ENCODE measurements around the gene AGBL5. TPM values are rescaled to one million over a fixed set of nuclear protein-coding genes. Genes with fewer than 3 reads are reported as not detected.
A peak's percentile ranks its signal among the peaks of the same experiment; 100 is the strongest.

The AGBL5 gene
- total and polyA plus RNA-seq, 2 of the 13 experiments (the other 11 are each of a cell fraction or from before 2014, with no cell fraction given): 55.9 to 73.3 TPM

DNA sequence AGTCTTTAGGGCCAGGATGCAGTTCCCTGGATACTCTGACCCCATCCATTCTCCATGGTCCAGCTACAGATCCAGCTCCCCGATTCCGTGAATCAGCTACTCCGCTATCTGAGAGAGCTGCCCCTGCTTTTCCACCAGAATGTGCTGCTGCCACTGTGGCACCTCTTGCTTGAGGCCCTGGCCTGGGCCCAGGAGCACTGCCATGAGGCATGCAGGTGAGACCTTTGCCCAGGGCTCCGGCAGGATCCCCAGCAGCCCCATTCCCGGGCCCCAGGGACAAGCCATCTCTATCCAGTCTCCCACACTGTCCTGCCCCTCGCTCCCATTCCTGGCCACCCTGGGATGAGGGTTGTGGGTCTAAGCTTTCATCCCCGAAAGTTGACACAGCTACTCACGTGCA lies 11.2 kb upstream of the AGBL5 start:
- no peaks in the 10 kb centered on the region for H3K9me3 ChIP-seq (ENCODE audit: low read length)
- WGBS (ENCODE audit: low lambda C conversion rate): 89% methylated on average over 8 of the region's 8 CpGs
- no peak overlapping the region for H2AFZ ChIP-seq (ENCODE audit: low read length)
- no peak overlapping the region for H3K4me2 ChIP-seq (ENCODE audit: low read depth, low read length)
- ATAC-seq (peak; percentile 17), DNase-seq (ENCODE audit: low spot score) (no peak), FAIRE-seq (no peak)
- H3K4me3 ChIP-seq (replicated peaks in 1 of 3; ENCODE audit: insufficient read depth in 1 of 3, low read depth in 2 of 3, low read length in 3 of 3): no peak overlapping the region
- H3K27ac ChIP-seq (ENCODE audit: extremely low read length, insufficient read depth, low read length): no peak overlapping the region
- in situ Hi-C loops (cut with HindIII; ENCODE audit: extremely low pct_ligation_motif_present, low pct_unique_long_range_greater_than_20kb) (no loop called here), intact Hi-C loops (cut with micrococcal nuclease; ENCODE audit: unreplicated experiment) (no loop called here)
- peaks cover 62 to 74% of the 10 kb centered on the region in 2 experiments for H3K36me3 ChIP-seq (replicated peaks in 1 of 2; ENCODE audit: control insufficient read depth in 1 of 2, insufficient read depth in 2 of 2, low read length in 2 of 2)
- POLR2A ChIA-PET: interaction anchor here (4.2 kb wide), 1 partner anchor 10 kb away, joined by 28 read pairs; the partner anchor contains the start of gene AGBL5
- peaks cover 10% of the 10 kb centered on the region for H3K79me2 ChIP-seq (ENCODE audit: insufficient read depth, low read length)
- TF ChIP-seq, protein P1, sequence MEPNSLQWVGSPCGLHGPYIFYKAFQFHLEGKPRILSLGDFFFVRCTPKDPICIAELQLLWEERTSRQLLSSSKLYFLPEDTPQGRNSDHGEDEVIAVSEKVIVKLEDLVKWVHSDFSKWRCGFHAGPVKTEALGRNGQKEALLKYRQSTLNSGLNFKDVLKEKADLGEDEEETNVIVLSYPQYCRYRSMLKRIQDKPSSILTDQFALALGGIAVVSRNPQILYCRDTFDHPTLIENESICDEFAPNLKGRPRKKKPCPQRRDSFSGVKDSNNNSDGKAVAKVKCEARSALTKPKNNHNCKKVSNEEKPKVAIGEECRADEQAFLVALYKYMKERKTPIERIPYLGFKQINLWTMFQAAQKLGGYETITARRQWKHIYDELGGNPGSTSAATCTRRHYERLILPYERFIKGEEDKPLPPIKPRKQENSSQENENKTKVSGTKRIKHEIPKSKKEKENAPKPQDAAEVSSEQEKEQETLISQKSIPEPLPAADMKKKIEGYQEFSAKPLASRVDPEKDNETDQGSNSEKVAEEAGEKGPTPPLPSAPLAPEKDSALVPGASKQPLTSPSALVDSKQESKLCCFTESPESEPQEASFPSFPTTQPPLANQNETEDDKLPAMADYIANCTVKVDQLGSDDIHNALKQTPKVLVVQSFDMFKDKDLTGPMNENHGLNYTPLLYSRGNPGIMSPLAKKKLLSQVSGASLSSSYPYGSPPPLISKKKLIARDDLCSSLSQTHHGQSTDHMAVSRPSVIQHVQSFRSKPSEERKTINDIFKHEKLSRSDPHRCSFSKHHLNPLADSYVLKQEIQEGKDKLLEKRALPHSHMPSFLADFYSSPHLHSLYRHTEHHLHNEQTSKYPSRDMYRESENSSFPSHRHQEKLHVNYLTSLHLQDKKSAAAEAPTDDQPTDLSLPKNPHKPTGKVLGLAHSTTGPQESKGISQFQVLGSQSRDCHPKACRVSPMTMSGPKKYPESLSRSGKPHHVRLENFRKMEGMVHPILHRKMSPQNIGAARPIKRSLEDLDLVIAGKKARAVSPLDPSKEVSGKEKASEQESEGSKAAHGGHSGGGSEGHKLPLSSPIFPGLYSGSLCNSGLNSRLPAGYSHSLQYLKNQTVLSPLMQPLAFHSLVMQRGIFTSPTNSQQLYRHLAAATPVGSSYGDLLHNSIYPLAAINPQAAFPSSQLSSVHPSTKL (CRISPR knock-in tag; IDR thresholded peaks at IDR 0.05): no peak
- TF ChIP-seq, protein P2, sequence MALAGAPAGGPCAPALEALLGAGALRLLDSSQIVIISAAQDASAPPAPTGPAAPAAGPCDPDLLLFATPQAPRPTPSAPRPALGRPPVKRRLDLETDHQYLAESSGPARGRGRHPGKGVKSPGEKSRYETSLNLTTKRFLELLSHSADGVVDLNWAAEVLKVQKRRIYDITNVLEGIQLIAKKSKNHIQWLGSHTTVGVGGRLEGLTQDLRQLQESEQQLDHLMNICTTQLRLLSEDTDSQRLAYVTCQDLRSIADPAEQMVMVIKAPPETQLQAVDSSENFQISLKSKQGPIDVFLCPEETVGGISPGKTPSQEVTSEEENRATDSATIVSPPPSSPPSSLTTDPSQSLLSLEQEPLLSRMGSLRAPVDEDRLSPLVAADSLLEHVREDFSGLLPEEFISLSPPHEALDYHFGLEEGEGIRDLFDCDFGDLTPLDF (CRISPR knock-in tag; IDR thresholded peaks at IDR 0.05): no peak
- TF ChIP-seq SYNCRIP (IDR thresholded peaks at IDR 0.05; ENCODE audit: insufficient read depth, low read depth, low read length) (no peak), RBFOX2 (IDR thresholded peaks at IDR 0.05; ENCODE audit: low read depth, low read length) (0 out of 2 replicates have a peak, but pooled peaks have one; percentile 31), AGO2 (optimal IDR thresholded peaks at IDR 0.05; ENCODE audit: low read depth, low read length) (peak; percentile 71), RCOR2 (CRISPR knock-in tag; IDR thresholded peaks at IDR 0.05) (no peak), FOXK2 (IDR thresholded peaks at IDR 0.05) (no peak), HIVEP1 (CRISPR knock-in tag; IDR thresholded peaks at IDR 0.05) (no peak), ZNF205 (CRISPR knock-in tag; IDR thresholded peaks at IDR 0.05) (no peak), ZFX (CRISPR knock-in tag; IDR thresholded peaks at IDR 0.05; ENCODE audit: low read depth) (no peak), ZSCAN31 (CRISPR knock-in tag; IDR thresholded peaks at IDR 0.05; ENCODE audit: low read depth) (no peak)
- TF ChIP-seq, protein P3, sequence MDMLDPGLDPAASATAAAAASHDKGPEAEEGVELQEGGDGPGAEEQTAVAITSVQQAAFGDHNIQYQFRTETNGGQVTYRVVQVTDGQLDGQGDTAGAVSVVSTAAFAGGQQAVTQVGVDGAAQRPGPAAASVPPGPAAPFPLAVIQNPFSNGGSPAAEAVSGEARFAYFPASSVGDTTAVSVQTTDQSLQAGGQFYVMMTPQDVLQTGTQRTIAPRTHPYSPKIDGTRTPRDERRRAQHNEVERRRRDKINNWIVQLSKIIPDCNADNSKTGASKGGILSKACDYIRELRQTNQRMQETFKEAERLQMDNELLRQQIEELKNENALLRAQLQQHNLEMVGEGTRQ (IDR thresholded peaks at IDR 0.05; ENCODE audit: low read depth, low read length): 0 out of 2 replicates have a peak, but pooled peaks have one; percentile 0
- TF ChIP-seq, protein P3 (CRISPR knock-in tag; IDR thresholded peaks at IDR 0.05; ENCODE audit: borderline replicate concordance): no peak
- TF ChIP-seq, protein P4, sequence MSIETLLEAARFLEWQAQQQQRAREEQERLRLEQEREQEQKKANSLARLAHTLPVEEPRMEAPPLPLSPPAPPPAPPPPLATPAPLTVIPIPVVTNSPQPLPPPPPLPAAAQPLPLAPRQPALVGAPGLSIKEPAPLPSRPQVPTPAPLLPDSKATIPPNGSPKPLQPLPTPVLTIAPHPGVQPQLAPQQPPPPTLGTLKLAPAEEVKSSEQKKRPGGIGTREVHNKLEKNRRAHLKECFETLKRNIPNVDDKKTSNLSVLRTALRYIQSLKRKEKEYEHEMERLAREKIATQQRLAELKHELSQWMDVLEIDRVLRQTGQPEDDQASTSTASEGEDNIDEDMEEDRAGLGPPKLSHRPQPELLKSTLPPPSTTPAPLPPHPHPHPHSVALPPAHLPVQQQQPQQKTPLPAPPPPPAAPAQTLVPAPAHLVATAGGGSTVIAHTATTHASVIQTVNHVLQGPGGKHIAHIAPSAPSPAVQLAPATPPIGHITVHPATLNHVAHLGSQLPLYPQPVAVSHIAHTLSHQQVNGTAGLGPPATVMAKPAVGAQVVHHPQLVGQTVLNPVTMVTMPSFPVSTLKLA (IDR thresholded peaks at IDR 0.05): no peak
- no peaks in the 10 kb centered on the region; the same call in 1 of the 2 replicates for H4K20me1 ChIP-seq (ENCODE audit: insufficient read depth, low read length)
- no peaks in the 10 kb centered on the region for H3K27me3 ChIP-seq (ENCODE audit: control insufficient read depth in 1 of 2, insufficient read depth in 2 of 2, low read length in 2 of 2)
- BruUV-seq (replicated peaks): no TSS peak
- no peak overlapping the region for H3K9ac ChIP-seq (ENCODE audit: insufficient read depth, low read depth, low read length)
- CTCF ChIA-PET (ENCODE audit: low intra/inter-chr PET ratio, low total read pairs): no interaction called here
- peaks cover 9% of the 10 kb centered on the region for H3K4me1 ChIP-seq (ENCODE audit: insufficient read depth, low read length)

Data from HepG2 (cell line).